GM21786 (cell line): ENCODE results near the gene TMEM203.

Source experiments
- ATAC-seq: cut with Tn5 transposase; IDR thresholded peaks from one replicate; pipeline ENCODE4 v1.9.1; 2021; ENCODE audit not compliant: unreplicated experiment

Gene TMEM203

GRCh38 chr9:137198051-137198901 is 7.2 kb downstream of the TMEM203 start:
- ATAC-seq, result no peak

- ATAC-seq, result no peak
Measured at GRCh38 chr9:137195525-137196220, 9.8 kb downstream of the TMEM203 start.

- no peak for ATAC-seq
Measured at GRCh38 chr9:137194909-137195308, 10.5 kb downstream of the TMEM203 start.

- ATAC-seq, result no peak
Measured at GRCh38 chr9:137194388-137194787, 11.1 kb downstream of the TMEM203 start.

GRCh38 chr9:137193771-137194170 is 11.7 kb downstream of the TMEM203 start:
- ATAC-seq, result no peak

- ATAC-seq, result no peak
Measured at GRCh38 chr9:137192859-137193258, 12.6 kb downstream of the TMEM203 start.

GRCh38 chr9:137192448-137192780 is 13.0 kb downstream of the TMEM203 start:
- no peak for ATAC-seq

- no peak for ATAC-seq
Measured at GRCh38 chr9:137191691-137192447, 13.6 kb downstream of the TMEM203 start.

- ATAC-seq, result no peak
Measured at GRCh38 chr9:137191245-137191644, 14.2 kb downstream of the TMEM203 start.

- no peak for ATAC-seq
Measured at GRCh38 chr9:137190315-137190856, 15.1 kb downstream of the TMEM203 start.

- ATAC-seq, result no peak
Measured at GRCh38 chr9:137189297-137190295, 15.9 kb downstream of the TMEM203 start.

- peak; percentile 79 for ATAC-seq
Measured at GRCh38 chr9:137188490-137189296, 16.8 kb downstream of the TMEM203 start, which contains the start of the genes ANAPC2 and SSNA1. TSS of gene ANAPC2 (minus strand) at chr9:137188560. CDS start at chr9:137188532, 28 bp downstream. TSS of gene SSNA1 (plus strand) at chr9:137188676. CDS start at chr9:137188727, 51 bp downstream.

GRCh38 chr9:137188086-137188489 is 17.4 kb downstream of the TMEM203 start:
- ATAC-seq, result no peak

- no peak for ATAC-seq
Measured at GRCh38 chr9:137187386-137187785, 18.1 kb downstream of the TMEM203 start.

GRCh38 chr9:137186385-137186784 is 19.1 kb downstream of the TMEM203 start:
- no peak for ATAC-seq

GRCh38 chr9:137185921-137186320 is 19.5 kb downstream of the TMEM203 start:
- no peak for ATAC-seq

- no peak for ATAC-seq
Measured at GRCh38 chr9:137184881-137185660, 20.4 kb downstream of the TMEM203 start.

GRCh38 chr9:137183980-137184595 is 21.4 kb downstream of the TMEM203 start:
- ATAC-seq, result no peak
